Measurements from ENCODE around the gene DNMT3B. TPM values are rescaled to one million over a fixed set of nuclear protein-coding genes. Genes with fewer than 3 reads are reported as not detected.

DNMT3B gene
- total RNA-seq, 1 experiment from 2014 or later: 585 TPM

- H3K36me3 ChIP-seq (replicated peaks; ENCODE audit: control insufficient read depth, insufficient read depth, low read length): peaks cover 42% of the 10 kb centered on the region
- H3K4me3 ChIP-seq (ENCODE audit: insufficient read depth, low read depth, low read length): no peak overlapping the region
Observed at GRCh38 chr20:32773855-32774254, 11.7 kb downstream of the DNMT3B start.

GRCh38 chr20:32775336-32775991, 13.3 kb downstream of the DNMT3B start:
- Histone ChIP-seq H3K27me3 (ENCODE audit: control insufficient read depth, insufficient read depth, low read length) (no peaks in the 10 kb centered on the region), H3K4me3 (ENCODE audit: insufficient read depth, low read depth, low read length) (no peak overlapping the region), H3K36me3 (replicated peaks; ENCODE audit: control insufficient read depth, insufficient read depth, low read length) (peaks cover 55% of the 10 kb centered on the region)
- DNase-seq: no peak

More at GRCh38 chr20:32773855-32774254, 11.7 kb downstream of the DNMT3B start:
- H3K27me3 ChIP-seq (ENCODE audit: control insufficient read depth, insufficient read depth, low read length): no peaks in the 10 kb centered on the region
- no peak for DNase-seq

DNA sequence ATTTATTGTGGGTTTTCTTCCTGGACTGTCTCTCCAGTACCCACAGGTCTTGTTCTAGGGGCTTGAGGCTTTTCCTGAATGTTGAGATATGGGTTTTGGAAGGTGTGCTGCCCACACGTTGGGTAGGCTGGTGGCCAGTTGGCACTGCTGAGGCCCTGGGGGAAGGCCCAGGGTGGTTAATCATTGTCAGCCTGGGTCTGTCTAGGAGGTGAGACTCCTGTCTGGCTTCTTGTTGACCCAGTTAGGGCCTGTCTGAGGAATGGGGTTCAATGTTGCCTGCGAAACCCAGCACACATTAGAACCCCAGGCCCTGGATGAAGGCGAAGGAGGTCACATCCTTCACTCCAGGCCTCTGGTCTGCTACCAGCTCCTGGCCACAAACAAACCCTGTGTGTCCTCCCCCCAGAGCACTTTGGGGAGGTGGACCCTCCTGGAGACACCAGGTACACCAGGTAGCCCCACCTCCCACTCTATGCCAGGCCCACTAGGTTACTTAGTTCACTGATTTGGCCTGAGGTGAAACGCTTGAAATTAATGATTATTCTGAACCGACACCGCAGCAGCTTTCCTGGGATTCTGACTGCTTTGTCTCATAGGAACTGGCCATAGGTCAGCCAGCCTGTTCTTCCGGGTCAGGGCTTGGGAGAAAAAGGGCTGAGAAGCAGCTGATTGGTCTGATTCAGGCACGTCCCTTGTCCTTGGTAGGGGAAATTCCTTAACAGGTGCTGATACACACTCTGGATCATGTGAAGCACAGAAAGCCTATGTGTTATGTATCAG, 15.2 kb downstream of the DNMT3B start:
- peak; percentile 30 for DNase-seq
- H3K27me3 ChIP-seq (ENCODE audit: control insufficient read depth, insufficient read depth, low read length): no peaks in the 10 kb centered on the region
- H3K4me3 ChIP-seq (ENCODE audit: insufficient read depth, low read depth, low read length): no peak overlapping the region
- peaks cover 66% of the 10 kb centered on the region for H3K36me3 ChIP-seq (replicated peaks; ENCODE audit: control insufficient read depth, insufficient read depth, low read length)

DNA sequence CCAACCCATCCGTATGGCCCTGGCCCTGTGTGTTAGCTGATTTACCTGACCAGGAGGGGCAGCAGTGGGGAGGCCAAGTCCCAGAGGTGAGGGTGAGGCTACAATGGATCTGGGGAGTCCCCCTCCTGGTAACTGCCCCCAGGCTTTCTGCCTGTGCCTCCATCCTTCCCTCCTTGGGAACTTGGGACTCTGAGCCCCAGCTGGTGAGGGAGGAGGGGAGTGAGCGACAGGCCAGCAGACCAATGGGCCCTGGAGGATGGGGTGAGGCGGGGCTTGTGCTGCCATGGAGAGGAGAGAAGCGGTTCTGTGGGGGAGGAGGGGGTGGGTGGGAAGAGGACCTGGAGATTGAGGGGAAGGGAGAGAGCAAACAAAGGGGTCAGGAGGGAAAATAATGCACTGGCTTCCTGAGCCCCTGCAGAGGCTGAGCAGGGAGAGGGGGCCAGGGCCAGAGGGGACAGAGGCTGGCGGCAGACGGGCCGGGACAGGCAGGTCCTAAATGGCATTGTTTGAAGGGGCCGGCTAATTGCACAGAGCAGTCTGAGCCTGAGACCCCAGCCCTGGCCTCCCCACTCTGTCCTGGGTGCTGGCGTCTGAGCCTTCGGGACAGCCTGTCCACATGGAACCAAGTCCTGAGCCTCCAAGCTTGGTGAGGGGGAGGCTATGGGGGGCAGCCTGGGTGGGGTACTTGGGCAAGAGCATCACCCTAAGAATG, 17.5 kb downstream of the DNMT3B start:
- peak; percentile 96 for DNase-seq
- Histone ChIP-seq H3K4me3 (ENCODE audit: insufficient read depth, low read depth, low read length) (no peak overlapping the region), H3K27me3 (ENCODE audit: control insufficient read depth, insufficient read depth, low read length) (no peaks in the 10 kb centered on the region), H3K36me3 (replicated peaks; ENCODE audit: control insufficient read depth, insufficient read depth, low read length) (peaks cover 78% of the 10 kb centered on the region)

DNA sequence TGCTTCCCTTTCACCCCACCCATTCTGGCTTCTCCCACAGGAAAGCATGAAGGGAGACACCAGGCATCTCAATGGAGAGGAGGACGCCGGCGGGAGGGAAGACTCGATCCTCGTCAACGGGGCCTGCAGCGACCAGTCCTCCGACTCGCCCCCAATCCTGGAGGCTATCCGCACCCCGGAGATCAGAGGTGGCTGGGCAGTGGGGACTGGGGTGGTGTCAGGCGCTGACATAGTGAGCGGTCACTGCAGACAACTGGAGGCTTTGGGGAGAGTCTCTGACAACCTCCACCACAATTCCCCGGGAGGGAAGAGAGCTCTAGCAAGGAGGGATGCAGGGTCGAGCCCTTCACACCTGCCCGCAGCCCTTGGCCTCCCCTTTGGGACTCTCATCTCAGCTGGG, 18.1 kb downstream of the DNMT3B start:
- peaks cover 81% of the 10 kb centered on the region for H3K36me3 ChIP-seq (replicated peaks; ENCODE audit: control insufficient read depth, insufficient read depth, low read length)

GRCh38 chr20:32780749-32781655, 18.8 kb downstream of the DNMT3B start:
- peaks cover 83% of the 10 kb centered on the region for H3K36me3 ChIP-seq (replicated peaks; ENCODE audit: control insufficient read depth, insufficient read depth, low read length)
- H3K4me3 ChIP-seq (ENCODE audit: insufficient read depth, low read depth, low read length): no peak overlapping the region
- peak; percentile 67 for DNase-seq
- H3K27me3 ChIP-seq (ENCODE audit: control insufficient read depth, insufficient read depth, low read length): no peaks in the 10 kb centered on the region

More for the DNA sequence above, 18.1 kb downstream of the DNMT3B start:
- DNase-seq: peak; percentile 62
- H3K27me3 ChIP-seq (ENCODE audit: control insufficient read depth, insufficient read depth, low read length): no peaks in the 10 kb centered on the region
- no peak overlapping the region for H3K4me3 ChIP-seq (ENCODE audit: insufficient read depth, low read depth, low read length)

GRCh38 chr20:32784369-32785080, 22.3 kb downstream of the DNMT3B start:
- no peak overlapping the region for H3K4me3 ChIP-seq (ENCODE audit: insufficient read depth, low read depth, low read length)
- H3K36me3 ChIP-seq (replicated peaks; ENCODE audit: control insufficient read depth, insufficient read depth, low read length): peaks cover 86% of the 10 kb centered on the region
- H3K27me3 ChIP-seq (ENCODE audit: control insufficient read depth, insufficient read depth, low read length): no peaks in the 10 kb centered on the region
- DNase-seq: no peak

- Histone ChIP-seq H3K36me3 (replicated peaks; ENCODE audit: control insufficient read depth, insufficient read depth, low read length) (peaks cover 86% of the 10 kb centered on the region), H3K4me3 (ENCODE audit: insufficient read depth, low read depth, low read length) (no peak overlapping the region), H3K27me3 (ENCODE audit: control insufficient read depth, insufficient read depth, low read length) (no peaks in the 10 kb centered on the region)
- DNase-seq: no peak
Observed at GRCh38 chr20:32786059-32786760, 24.0 kb downstream of the DNMT3B start.

GRCh38 chr20:32787168-32787567, 25.0 kb downstream of the DNMT3B start:
- Histone ChIP-seq H3K4me3 (ENCODE audit: insufficient read depth, low read depth, low read length) (no peak overlapping the region), H3K36me3 (replicated peaks; ENCODE audit: control insufficient read depth, insufficient read depth, low read length) (peaks cover 86% of the 10 kb centered on the region), H3K27me3 (ENCODE audit: control insufficient read depth, insufficient read depth, low read length) (no peaks in the 10 kb centered on the region)
- DNase-seq: no peak

DNA sequence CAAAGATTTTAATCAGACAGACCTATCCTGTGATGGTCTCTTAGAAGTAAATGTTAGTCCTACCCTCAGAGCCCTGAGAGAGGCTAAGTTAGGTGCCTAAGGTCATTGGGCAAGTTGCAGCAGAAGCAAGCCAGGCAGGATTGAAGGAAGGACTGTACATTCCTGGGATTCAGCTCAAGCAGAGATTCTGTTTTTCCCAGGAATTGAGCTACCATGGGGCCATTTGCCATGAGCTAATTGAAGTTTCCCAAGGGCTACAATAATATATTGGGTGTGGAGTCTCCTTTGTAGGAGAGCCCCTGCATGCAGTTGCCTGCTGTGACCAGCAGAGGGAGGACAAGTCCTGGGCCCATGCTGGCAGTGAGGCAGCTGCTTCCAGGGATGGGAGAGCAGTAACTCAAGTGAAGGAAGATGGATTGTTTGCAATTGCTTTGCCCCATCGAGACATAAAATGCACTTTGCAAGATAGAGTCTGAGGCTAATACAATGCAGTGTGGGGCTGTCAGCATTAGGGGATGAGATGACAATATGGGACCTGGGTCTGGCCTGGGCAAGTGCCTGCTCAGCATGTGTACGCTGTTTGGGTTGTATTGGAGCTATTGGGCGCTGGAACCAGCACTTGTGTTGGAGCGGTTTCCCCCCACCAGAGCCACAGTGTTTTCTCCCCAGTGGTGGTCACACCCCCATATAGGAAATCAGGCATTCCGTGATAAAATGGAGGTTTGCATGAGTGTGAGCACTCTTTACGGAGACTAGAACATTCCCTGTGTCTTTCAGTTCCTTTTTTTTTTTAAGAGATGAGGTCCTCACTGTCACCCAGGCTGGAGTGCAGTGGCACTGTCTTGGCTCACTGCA, 27.9 kb downstream of the DNMT3B start:
- Histone ChIP-seq H3K36me3 (replicated peaks; ENCODE audit: control insufficient read depth, insufficient read depth, low read length) (peaks cover 92% of the 10 kb centered on the region), H3K4me3 (ENCODE audit: insufficient read depth, low read depth, low read length) (no peak overlapping the region), H3K27me3 (ENCODE audit: control insufficient read depth, insufficient read depth, low read length) (no peaks in the 10 kb centered on the region)
- peak; percentile 91 for DNase-seq

GRCh38 chr20:32790751-32791057, 28.5 kb downstream of the DNMT3B start:
- Histone ChIP-seq H3K36me3 (replicated peaks; ENCODE audit: control insufficient read depth, insufficient read depth, low read length) (peaks cover 93% of the 10 kb centered on the region), H3K4me3 (ENCODE audit: insufficient read depth, low read depth, low read length) (no peak overlapping the region), H3K27me3 (ENCODE audit: control insufficient read depth, insufficient read depth, low read length) (no peaks in the 10 kb centered on the region)
- no peak for DNase-seq

GRCh38 chr20:32792316-32792715, 30.1 kb downstream of the DNMT3B start:
- H3K27me3 ChIP-seq (ENCODE audit: control insufficient read depth, insufficient read depth, low read length): no peaks in the 10 kb centered on the region
- no peak overlapping the region for H3K4me3 ChIP-seq (ENCODE audit: insufficient read depth, low read depth, low read length)
- H3K36me3 ChIP-seq (replicated peaks; ENCODE audit: control insufficient read depth, insufficient read depth, low read length): peaks cover 94% of the 10 kb centered on the region
- DNase-seq: peak; percentile 73

Measured in H7 (cell line).